Neuronal stem cell (in vitro differentiated cells): Measurements from ENCODE around the gene NTN1.

ENCODE experiments used
- DNase-seq: peaks from one replicate; pipeline ENCODE4 v3.0.0-alpha.2; 2013; ENCODE audit warnings: low spot score
- H2AFZ ChIP-seq: one replicate; pipeline ENCODE4 v1.6.1; 2013; ENCODE audit warnings: mild to moderate bottlenecking, low read length, inconsistent platforms
- H2AK5ac ChIP-seq: 2 replicates; pipeline ENCODE4 v1.6.1; 2013; ENCODE audit warnings: low read depth, mild to moderate bottlenecking, inconsistent platforms, low read length, moderate library complexity, mixed read lengths
- H2BK120ac ChIP-seq: 2 replicates; pipeline ENCODE4 v1.6.1; 2013; ENCODE audit warnings: low read depth, mild to moderate bottlenecking, inconsistent platforms, low read length, moderate library complexity, mixed read lengths
- H2BK12ac ChIP-seq: one replicate; pipeline ENCODE4 v1.6.1; 2013; ENCODE audit warnings: low read length, inconsistent platforms
- H2BK15ac ChIP-seq: 2 replicates; pipeline ENCODE4 v1.6.1; 2013; ENCODE audit warnings: mild to moderate bottlenecking, low read length, inconsistent platforms, mixed read lengths
- H2BK5ac ChIP-seq: one replicate; pipeline ENCODE4 v1.6.1; 2013; ENCODE audit warnings: inconsistent platforms, mild to moderate bottlenecking, low read length, moderate library complexity
- H3K14ac ChIP-seq: one replicate; pipeline ENCODE4 v1.6.1; 2013; ENCODE audit warnings: low read length, inconsistent platforms
- H3K18ac ChIP-seq: 2 replicates; pipeline ENCODE4 v1.6.1; 2013; ENCODE audit warnings: low read length, inconsistent platforms
- H3K23ac ChIP-seq: 2 replicates; pipeline ENCODE4 v1.6.1; 2013; ENCODE audit warnings: low read depth, mild to moderate bottlenecking, mixed read lengths, low read length, inconsistent platforms; ENCODE audit not compliant: poor library complexity
- H3K27ac ChIP-seq: replicated peaks from 3 replicates; pipeline ENCODE4 v1.5.1; 2013; ENCODE audit warnings: low read length, inconsistent platforms
- H3K27me3 ChIP-seq, 3 experiments: 2 replicates each; pipeline ENCODE4 v1.6.1; 2013; ENCODE audit warnings: low read length in 3 of 3, mild to moderate bottlenecking in 2 of 3, inconsistent platforms in 1 of 3, low read depth in 1 of 3, mixed read lengths in 1 of 3, moderate library complexity in 1 of 3; ENCODE audit not compliant: control insufficient read depth in 3 of 3, insufficient read depth in 3 of 3
- H3K36me3 ChIP-seq, 2 donors: replicated peaks in 1 of 2; 2 replicates each; pipeline ENCODE4 v1.6.1; 2013; ENCODE audit warnings: low read length in 2 of 2; ENCODE audit not compliant: control insufficient read depth in 2 of 2, insufficient read depth in 2 of 2
- H3K4ac ChIP-seq: 2 replicates; pipeline ENCODE4 v1.6.1; 2013; ENCODE audit warnings: inconsistent platforms, mild to moderate bottlenecking, low read length, moderate library complexity
- H3K4me1 ChIP-seq, 2 donors: 1 replicate in 1 of 2; 2 replicates in 1 of 2; pipeline ENCODE4 v1.6.1; 2013; ENCODE audit warnings: low read length in 2 of 2, low read depth in 1 of 2; ENCODE audit not compliant: control insufficient read depth in 2 of 2, insufficient read depth in 1 of 2
- H3K4me2 ChIP-seq: one replicate; pipeline ENCODE4 v1.6.1; 2013; ENCODE audit warnings: mild to moderate bottlenecking, low read length, inconsistent platforms; ENCODE audit not compliant: insufficient read depth, poor library complexity, severe bottlenecking
- H3K4me3 ChIP-seq, 2 donors: 2 replicates each; pipeline ENCODE4 v1.5.1; 2013; ENCODE audit warnings: low read length in 2 of 2, mild to moderate bottlenecking in 2 of 2, inconsistent platforms in 1 of 2, moderate library complexity in 1 of 2
- H3K79me1 ChIP-seq: one replicate; pipeline ENCODE4 v1.6.1; 2013; ENCODE audit warnings: low read depth, mild to moderate bottlenecking, inconsistent platforms, low read length, moderate library complexity
- H3K9ac ChIP-seq: one replicate; pipeline ENCODE4 v1.6.1; 2013; ENCODE audit warnings: mild to moderate bottlenecking, low read depth, low read length, inconsistent platforms; ENCODE audit not compliant: poor library complexity
- H3K9me3 ChIP-seq, 2 donors: replicated peaks in 1 of 2; 2 replicates each; pipeline versions ENCODE3 to v1.6.1; 2013; ENCODE audit warnings: low read length in 2 of 2, mild to moderate bottlenecking in 2 of 2, inconsistent platforms in 1 of 2, low read depth in 1 of 2, mixed read lengths in 1 of 2, moderate library complexity in 1 of 2; ENCODE audit not compliant: control insufficient read depth in 2 of 2, insufficient read depth in 1 of 2
- H4K8ac ChIP-seq: one replicate; pipeline ENCODE4 v1.6.1; 2013; ENCODE audit warnings: low read depth, mild to moderate bottlenecking, inconsistent platforms, low read length, moderate library complexity
- H4K91ac ChIP-seq: one replicate; pipeline ENCODE4 v1.6.1; 2013; ENCODE audit warnings: low read length, low read depth, mild to moderate bottlenecking, inconsistent platforms; ENCODE audit not compliant: poor library complexity
- WGBS, 2 donors: extraction: QIAGEN DNeasy Blood & Tissue Kit; methylation state at CpG; one replicate each; pipeline ENCODE4 v1.1.7; 2013; ENCODE audit warnings: missing lambda C conversion rate in 2 of 2, mixed read lengths in 1 of 2; ENCODE audit not compliant: insufficient read length in 2 of 2, insufficient replicate concordance in 1 of 2; ENCODE audit errors: extremely low coverage in 2 of 2; 5-methylcytosine and 5-hydroxymethylcytosine counted together

The NTN1 gene

GRCh38 chr17:9254841-9255240 lies 233.5 kb downstream of the NTN1 start:
- Histone ChIP-seq H3K14ac (no peak overlapping the region), H3K9me3 (no peaks in the 10 kb centered on the region), H2BK5ac (no peak overlapping the region), H3K79me1 (no peaks in the 10 kb centered on the region), H2AFZ (no peak overlapping the region), H3K27me3 (no peaks in the 10 kb centered on the region), H4K8ac (no peak overlapping the region), H3K4me3 (no peak overlapping the region), H3K18ac (no peak overlapping the region), H3K4ac (no peak overlapping the region), H3K36me3 (no peaks in the 10 kb centered on the region), H2BK15ac (no peak overlapping the region), H2BK12ac (no peak overlapping the region), H4K91ac (no peak overlapping the region), H2BK120ac (no peak overlapping the region), H3K4me2 (no peak overlapping the region), H2AK5ac (no peak overlapping the region), H3K27ac (no peak overlapping the region), H3K4me1 (peaks cover 6 to 22% of the 10 kb centered on the region in 2 donors), H3K9ac (no peak overlapping the region), H3K23ac (no peak overlapping the region)
- no CpG with 5 or more reads among the region's 2 CpGs for WGBS, 2 donors
- no peak for DNase-seq

GRCh38 chr17:9255833-9256232 lies 234.5 kb downstream of the NTN1 start:
- Histone ChIP-seq H3K9ac (no peak overlapping the region), H3K4me2 (no peak overlapping the region), H2BK12ac (no peak overlapping the region), H3K36me3 (no peaks in the 10 kb centered on the region), H2BK15ac (no peak overlapping the region), H3K23ac (no peak overlapping the region), H3K18ac (no peak overlapping the region), H4K91ac (no peak overlapping the region), H3K4ac (no peak overlapping the region), H3K4me3 (no peak overlapping the region), H2BK120ac (no peak overlapping the region), H3K79me1 (no peaks in the 10 kb centered on the region), H4K8ac (no peak overlapping the region), H3K27me3 (no peaks in the 10 kb centered on the region), H2AFZ (no peak overlapping the region), H2AK5ac (no peak overlapping the region), H3K27ac (no peak overlapping the region), H3K14ac (no peak overlapping the region), H3K9me3 (no peaks in the 10 kb centered on the region), H2BK5ac (no peak overlapping the region), H3K4me1 (peaks cover 6 to 22% of the 10 kb centered on the region in 2 donors)
- no CpG with 5 or more reads among the region's 6 CpGs for WGBS, 2 donors
- no peak for DNase-seq

GRCh38 chr17:9256361-9256750 lies 235.0 kb downstream of the NTN1 start:
- Histone ChIP-seq H3K9ac (no peak overlapping the region), H4K91ac (no peak overlapping the region), H2BK120ac (no peak overlapping the region), H3K9me3 (no peaks in the 10 kb centered on the region), H3K27me3 (no peaks in the 10 kb centered on the region), H2AFZ (no peak overlapping the region), H3K27ac (no peak overlapping the region), H2BK15ac (no peak overlapping the region), H3K4ac (no peak overlapping the region), H3K4me1 (peaks cover 6 to 22% of the 10 kb centered on the region in 2 donors), H2BK12ac (no peak overlapping the region), H3K4me2 (no peak overlapping the region), H3K4me3 (no peak overlapping the region), H4K8ac (no peak overlapping the region), H2AK5ac (no peak overlapping the region), H3K18ac (no peak overlapping the region), H3K23ac (no peak overlapping the region), H3K14ac (no peak overlapping the region), H3K36me3 (no peaks in the 10 kb centered on the region), H3K79me1 (no peaks in the 10 kb centered on the region), H2BK5ac (no peak overlapping the region)
- no peak for DNase-seq
- WGBS, 2 donors, result no CpG with 5 or more reads among the region's 6 CpGs

GRCh38 chr17:9256751-9257629 lies 235.7 kb downstream of the NTN1 start:
- H3K79me1 ChIP-seq, result no peaks in the 10 kb centered on the region
- H3K4me2 ChIP-seq, result no peak overlapping the region
- no peak overlapping the region for H3K23ac ChIP-seq
- H2BK5ac ChIP-seq, result no peak overlapping the region
- H4K91ac ChIP-seq, result no peak overlapping the region
- no peaks in the 10 kb centered on the region for H3K27me3 ChIP-seq
- WGBS, 2 donors, result no CpG with 5 or more reads among the region's 19 CpGs
- no peak overlapping the region for H2AK5ac ChIP-seq
- H3K36me3 ChIP-seq, result no peaks in the 10 kb centered on the region
- H3K4me1 ChIP-seq, result peaks cover 6 to 22% of the 10 kb centered on the region in 2 donors
- H2BK15ac ChIP-seq, result no peak overlapping the region
- H3K9ac ChIP-seq, result no peak overlapping the region
- no peak overlapping the region for H3K4me3 ChIP-seq
- H2BK120ac ChIP-seq, result no peak overlapping the region
- no peak overlapping the region for H2BK12ac ChIP-seq
- H3K9me3 ChIP-seq, result no peaks in the 10 kb centered on the region
- no peak overlapping the region for H3K27ac ChIP-seq
- no peak overlapping the region for H3K18ac ChIP-seq
- H2AFZ ChIP-seq, result no peak overlapping the region
- no peak overlapping the region for H3K14ac ChIP-seq
- DNase-seq, result no peak
- H3K4ac ChIP-seq, result no peak overlapping the region
- no peak overlapping the region for H4K8ac ChIP-seq
